PC-3 (cell line): ENCODE results near the gene CDH13.

Source experiments
- EZH2 ChIP-seq: fragments of 300-600 bp; sonication (generic); IDR thresholded peaks from one replicate; pipeline ENCODE4 v1.6.1; 2017; ENCODE audit warnings: antibody characterized with exemption, mild to moderate bottlenecking, low read length; ENCODE audit not compliant: unreplicated experiment
- EZH2phosphoT487 ChIP-seq: fragments of 300-600 bp; sonication (generic); IDR thresholded peaks from 2 replicates; pipeline ENCODE4 v1.6.1; 2018; ENCODE audit warnings: mild to moderate bottlenecking, antibody characterized with exemption, low read length, borderline replicate concordance
- TF ChIP-seq, protein P1 (sequence below): fragments of 300-600 bp; sonication (generic); conservative IDR thresholded peaks from 2 replicates; pipeline ENCODE4 v1.5.1; 2017; ENCODE audit warnings: antibody characterized with exemption, low read depth, mild to moderate bottlenecking, low read length

DNA sequence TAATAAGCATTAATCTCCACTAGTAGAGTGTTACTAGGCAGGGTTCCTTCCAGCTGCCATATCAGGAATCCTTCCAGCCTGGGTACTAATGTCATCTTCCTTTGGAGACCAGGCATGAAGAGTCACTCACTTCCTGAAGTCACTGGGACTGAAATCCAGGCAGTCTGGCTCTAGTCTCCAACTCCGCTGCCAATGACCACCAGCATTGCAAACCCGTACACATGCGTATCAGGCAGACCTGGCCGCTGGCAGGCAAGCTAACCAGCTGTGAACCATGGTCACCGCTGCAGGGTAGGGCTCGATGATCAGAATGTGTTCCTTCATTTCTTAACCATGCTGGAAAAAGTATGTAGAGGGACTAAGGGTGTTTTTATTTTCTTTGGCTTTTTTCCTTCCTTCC, 255.5 kb downstream of the CDH13 start:
- TF ChIP-seq, protein P1, sequence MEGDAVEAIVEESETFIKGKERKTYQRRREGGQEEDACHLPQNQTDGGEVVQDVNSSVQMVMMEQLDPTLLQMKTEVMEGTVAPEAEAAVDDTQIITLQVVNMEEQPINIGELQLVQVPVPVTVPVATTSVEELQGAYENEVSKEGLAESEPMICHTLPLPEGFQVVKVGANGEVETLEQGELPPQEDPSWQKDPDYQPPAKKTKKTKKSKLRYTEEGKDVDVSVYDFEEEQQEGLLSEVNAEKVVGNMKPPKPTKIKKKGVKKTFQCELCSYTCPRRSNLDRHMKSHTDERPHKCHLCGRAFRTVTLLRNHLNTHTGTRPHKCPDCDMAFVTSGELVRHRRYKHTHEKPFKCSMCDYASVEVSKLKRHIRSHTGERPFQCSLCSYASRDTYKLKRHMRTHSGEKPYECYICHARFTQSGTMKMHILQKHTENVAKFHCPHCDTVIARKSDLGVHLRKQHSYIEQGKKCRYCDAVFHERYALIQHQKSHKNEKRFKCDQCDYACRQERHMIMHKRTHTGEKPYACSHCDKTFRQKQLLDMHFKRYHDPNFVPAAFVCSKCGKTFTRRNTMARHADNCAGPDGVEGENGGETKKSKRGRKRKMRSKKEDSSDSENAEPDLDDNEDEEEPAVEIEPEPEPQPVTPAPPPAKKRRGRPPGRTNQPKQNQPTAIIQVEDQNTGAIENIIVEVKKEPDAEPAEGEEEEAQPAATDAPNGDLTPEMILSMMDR, result no peak
- TF ChIP-seq EZH2 (no peak), EZH2phosphoT487 (no peak)
